Sigmoid colon (tissue), 7 donors: ENCODE measurements around the gene CTXN1. TPM values are rescaled to one million over a fixed set of nuclear protein-coding genes. Genes with fewer than 3 reads are reported as not detected.

ENCODE experiments used
- DNase-seq: peaks from one replicate; pipeline ENCODE4 v3.0.0-alpha.2; 2019
- H3K27ac ChIP-seq, 4 donors: fragments of 200-600 bp; sonication (generic); one replicate each; pipeline ENCODE4 v1.5.1; 2016 to 2019; ENCODE audit warnings: mild to moderate bottlenecking in 1 of 4
- H3K27me3 ChIP-seq, 3 donors: fragments of 200-600 bp; sonication (generic); one replicate each; pipeline ENCODE4 v1.5.1; 2019; ENCODE audit warnings: mild to moderate bottlenecking in 1 of 3
- H3K36me3 ChIP-seq, 4 donors: fragments of 200-600 bp; sonication (generic); one replicate each; pipeline ENCODE4 v1.5.1; 2016 to 2019
- H3K4me1 ChIP-seq, 4 donors: fragments of 200-600 bp; sonication (generic); one replicate each; pipeline ENCODE4 v1.5.1; 2017 to 2019
- H3K4me3 ChIP-seq, 4 donors: fragments of 200-600 bp; sonication (generic); one replicate each; pipeline ENCODE4 v1.5.1; 2017 to 2019; ENCODE audit warnings: mild to moderate bottlenecking in 2 of 4, moderate library complexity in 1 of 4
- H3K9me3 ChIP-seq, 4 donors: fragments of 200-600 bp in 3 of 4; sonication (generic) in 3 of 4; one replicate each; pipeline versions ENCODE4 v1.5.1 to v1.6.1; 2013 to 2019
- EP300 ChIP-seq, 4 donors: sonication (generic); formaldehyde crosslinking; IDR thresholded peaks; one replicate each; pipeline ENCODE4 v1.6.1; 2017; ENCODE audit warnings: antibody characterized with exemption in 4 of 4
- POLR2A ChIP-seq, 2 donors: fragments of 450-650 bp; IDR thresholded peaks; one replicate each; pipeline ENCODE4 v1.6.1; 2016; ENCODE audit warnings: antibody characterized with exemption in 2 of 2, mild to moderate bottlenecking in 2 of 2, moderate library complexity in 2 of 2
- POLR2AphosphoS5 ChIP-seq, 4 donors: sonication (generic); formaldehyde crosslinking; IDR thresholded peaks; one replicate each; pipeline ENCODE4 v1.6.1; 2017; ENCODE audit warnings: antibody characterized with exemption in 4 of 4
- WGBS, 2 donors: extraction: QIAGEN DNeasy Blood & Tissue Kit; methylation state at CpG; one replicate each; pipeline ENCODE4 v1.1.7; 2013; 5-methylcytosine and 5-hydroxymethylcytosine counted together
- intact Hi-C: fragments of 100-400 bp; cut with DNase I; formaldehyde crosslinking; loops from one replicate; pipeline ENCODE4 v1.15.1; 2023
- polyA plus RNA-seq, 3 donors: library from polyadenylated mRNA; stranded (reverse); fragments of 200-250 nt; gene quantifications; one replicate each; pipeline ENCODE4 v1.2.3, GENCODE V29; 2013
- total RNA-seq, 4 donors: library from RNA; depleted of rRNA; stranded (reverse); fragments of >200 nt; gene quantifications; one replicate each; pipeline ENCODE4 v1.1.0, GENCODE V29; 2016
- TF ChIP-seq, protein P1 (sequence below), 4 experiments: fragments of 450-650 bp in 3 of 4; fragments of 200-600 bp in 1 of 4; IDR thresholded peaks; one replicate each; pipeline ENCODE4 v1.5.1; 2016 to 2019; ENCODE audit warnings: antibody characterized with exemption in 4 of 4, mild to moderate bottlenecking in 3 of 4, moderate library complexity in 2 of 4
- donor health status: healthy with polysubstance abuse.
- donor health status: Bipolar disorder and iron deficiency.
- donor health status: healthy.

CTXN1 gene
- total and polyA plus RNA-seq, 7 donors: 0.60 to 92.2 (median 25.3) TPM

DNA sequence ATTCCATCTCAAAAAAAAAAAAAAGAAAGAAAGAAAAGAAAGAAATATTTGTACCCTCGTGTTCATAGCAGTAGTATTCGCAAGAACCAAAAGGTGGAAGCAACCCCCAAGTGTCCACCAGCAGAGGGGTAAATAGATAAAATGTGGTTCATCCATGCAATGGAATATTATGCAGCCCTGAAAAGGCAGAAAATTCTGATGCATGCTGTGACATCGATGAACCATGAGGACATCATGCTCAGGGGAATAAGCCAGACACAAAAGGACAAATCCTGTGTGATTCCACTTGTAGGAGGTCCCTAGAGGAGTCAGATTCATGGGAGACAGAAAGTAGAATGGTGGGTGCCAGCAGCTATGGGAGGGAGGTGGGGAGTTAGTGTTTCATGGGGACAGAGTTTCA, 44.0 kb downstream of the CTXN1 start:
- WGBS, 2 donors: 93 to 97% methylated on average over 3 of the region's 3 CpGs
- no peak for DNase-seq
- intact Hi-C loops: no loop called here
- H3K36me3 ChIP-seq: no peaks in the 10 kb centered on the region
- H3K27me3 ChIP-seq: no peaks in the 10 kb centered on the region
- H3K9me3 ChIP-seq: no peaks in the 10 kb centered on the region
- no peaks in the 10 kb centered on the region for H3K4me1 ChIP-seq
- no peak overlapping the region for H3K27ac ChIP-seq
- H3K4me3 ChIP-seq: no peak overlapping the region
- TF ChIP-seq POLR2AphosphoS5 (IDR thresholded peaks at IDR 0.05): no peak

DNA sequence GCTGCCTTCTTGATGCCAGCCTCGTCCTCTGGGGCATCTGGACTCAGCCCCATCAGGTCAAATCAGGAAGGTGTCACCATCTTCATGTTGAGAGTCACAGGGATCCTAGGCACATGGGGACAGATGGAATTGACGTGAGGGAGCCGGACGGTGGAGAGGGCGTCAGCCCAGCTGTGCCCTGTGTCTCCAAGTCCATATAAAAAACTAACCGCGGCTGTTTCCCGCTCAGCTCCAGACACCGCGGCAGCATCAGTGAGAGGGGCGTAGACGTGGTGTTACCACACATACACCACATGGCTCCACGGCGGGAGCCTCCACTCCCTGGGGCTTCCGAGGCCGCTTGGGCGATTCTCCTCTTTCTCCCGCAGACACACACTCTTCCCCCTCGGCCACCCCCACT, 46.1 kb downstream of the CTXN1 start:
- H3K4me1 ChIP-seq: no peaks in the 10 kb centered on the region
- intact Hi-C loops: no loop called here
- no peak overlapping the region for H3K4me3 ChIP-seq
- H3K27me3 ChIP-seq: peaks cover 0 to 15% (median 13%) of the 10 kb centered on the region in 3 donors
- TF ChIP-seq EP300 (IDR thresholded peaks at IDR 0.05) (no peak), POLR2AphosphoS5 (IDR thresholded peaks at IDR 0.05) (no peak), POLR2A (IDR thresholded peaks at IDR 0.05) (no peak)
- TF ChIP-seq, protein P1, sequence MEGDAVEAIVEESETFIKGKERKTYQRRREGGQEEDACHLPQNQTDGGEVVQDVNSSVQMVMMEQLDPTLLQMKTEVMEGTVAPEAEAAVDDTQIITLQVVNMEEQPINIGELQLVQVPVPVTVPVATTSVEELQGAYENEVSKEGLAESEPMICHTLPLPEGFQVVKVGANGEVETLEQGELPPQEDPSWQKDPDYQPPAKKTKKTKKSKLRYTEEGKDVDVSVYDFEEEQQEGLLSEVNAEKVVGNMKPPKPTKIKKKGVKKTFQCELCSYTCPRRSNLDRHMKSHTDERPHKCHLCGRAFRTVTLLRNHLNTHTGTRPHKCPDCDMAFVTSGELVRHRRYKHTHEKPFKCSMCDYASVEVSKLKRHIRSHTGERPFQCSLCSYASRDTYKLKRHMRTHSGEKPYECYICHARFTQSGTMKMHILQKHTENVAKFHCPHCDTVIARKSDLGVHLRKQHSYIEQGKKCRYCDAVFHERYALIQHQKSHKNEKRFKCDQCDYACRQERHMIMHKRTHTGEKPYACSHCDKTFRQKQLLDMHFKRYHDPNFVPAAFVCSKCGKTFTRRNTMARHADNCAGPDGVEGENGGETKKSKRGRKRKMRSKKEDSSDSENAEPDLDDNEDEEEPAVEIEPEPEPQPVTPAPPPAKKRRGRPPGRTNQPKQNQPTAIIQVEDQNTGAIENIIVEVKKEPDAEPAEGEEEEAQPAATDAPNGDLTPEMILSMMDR (IDR thresholded peaks at IDR 0.05): no peak
- no peak for DNase-seq
- WGBS, 2 donors: 82 to 89% methylated on average over 19 of the region's 19 CpGs
- H3K36me3 ChIP-seq: no peaks in the 10 kb centered on the region
- H3K9me3 ChIP-seq: no peaks in the 10 kb centered on the region
- H3K27ac ChIP-seq: no peak overlapping the region

DNA sequence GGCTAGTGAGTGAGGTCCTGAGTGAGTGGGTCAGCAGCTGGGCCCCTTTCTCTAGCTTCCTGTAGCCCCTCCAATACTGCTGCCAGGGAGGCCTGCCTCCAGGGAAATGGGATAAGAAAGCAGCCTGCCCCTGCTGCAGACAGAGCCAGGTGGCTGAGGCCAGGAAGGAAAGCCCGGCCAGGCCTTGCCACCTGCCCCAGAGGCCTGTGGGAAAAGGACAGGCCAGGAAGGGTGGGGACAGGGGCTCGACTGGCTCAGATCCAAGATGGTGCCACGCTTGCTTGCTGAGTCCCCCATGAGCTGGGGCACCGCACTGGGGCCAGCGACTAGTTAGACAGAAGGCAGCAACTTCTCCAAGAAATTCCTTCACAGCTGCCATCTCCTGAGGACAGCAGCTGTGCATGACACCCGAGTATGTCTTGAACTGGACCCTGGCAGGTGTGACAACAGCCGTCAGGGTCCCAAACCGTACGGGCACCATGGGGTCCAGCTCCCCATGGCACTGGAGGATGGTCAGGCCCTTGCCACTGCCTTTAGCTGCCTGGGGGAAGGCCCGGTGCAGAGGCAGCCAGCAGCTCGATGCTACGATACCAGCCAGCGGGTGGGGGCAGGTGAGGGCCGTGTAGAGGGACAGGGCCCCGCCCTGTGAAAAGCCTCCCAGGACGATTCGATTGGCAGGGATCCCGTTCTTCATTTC, 46.7 kb downstream of the CTXN1 start:
- DNase-seq: no peak
- Histone ChIP-seq H3K36me3 (no peaks in the 10 kb centered on the region), H3K4me3 (no peak overlapping the region), H3K4me1 (peaks cover 0 to 5% (median 5%) of the 10 kb centered on the region in 4 donors), H3K27ac (no peak overlapping the region), H3K9me3 (no peaks in the 10 kb centered on the region), H3K27me3 (peaks cover 4 to 21% (median 19%) of the 10 kb centered on the region in 3 donors)
- WGBS, 2 donors: 56 to 82% methylated on average over 18 of the region's 18 CpGs
- TF ChIP-seq POLR2AphosphoS5 (IDR thresholded peaks at IDR 0.05): no peak
- TF ChIP-seq, protein P1 (IDR thresholded peaks at IDR 0.05): no peak
- no peak for TF ChIP-seq POLR2A (IDR thresholded peaks at IDR 0.05)
- TF ChIP-seq EP300 (IDR thresholded peaks at IDR 0.05): no peak
- intact Hi-C loops: no loop called here

DNA sequence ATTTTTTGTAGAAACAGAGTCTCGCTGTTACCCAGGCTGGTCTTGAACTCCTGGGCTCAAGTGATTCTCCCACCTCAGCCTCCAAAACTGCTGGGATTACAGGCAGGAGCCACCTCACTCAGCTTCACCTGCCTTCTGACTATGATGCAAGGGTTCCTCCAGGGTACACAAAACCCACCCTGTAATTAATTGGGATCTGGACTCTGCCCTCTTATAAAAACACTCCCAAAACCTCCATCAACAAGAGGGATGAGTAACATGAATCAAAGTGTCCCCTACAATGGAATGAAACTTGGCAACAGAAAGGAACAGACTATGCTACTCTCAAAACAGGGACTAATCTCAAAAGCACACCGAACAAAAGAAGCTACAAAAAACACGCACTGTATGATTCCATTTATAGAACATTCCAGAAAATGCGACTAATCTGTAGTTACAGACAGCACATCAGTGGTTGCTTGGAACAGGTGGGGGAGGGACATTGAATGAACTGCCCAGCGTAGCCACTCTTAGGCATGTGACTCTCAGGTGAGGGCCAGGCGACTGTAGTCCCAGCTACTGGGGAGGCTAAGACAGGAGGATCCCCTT, 48.6 kb downstream of the CTXN1 start:
- Histone ChIP-seq H3K4me1 (peaks cover 0 to 18% (median 16%) of the 10 kb centered on the region in 4 donors), H3K9me3 (no peaks in the 10 kb centered on the region), H3K27me3 (peaks cover 23 to 40% (median 38%) of the 10 kb centered on the region in 3 donors), H3K27ac (no peak overlapping the region), H3K36me3 (no peaks in the 10 kb centered on the region), H3K4me3 (no peak overlapping the region)
- intact Hi-C loops: no loop called here
- 79 to 87% methylated on average over 6 of the region's 6 CpGs for WGBS, 2 donors
- no peak for DNase-seq
- TF ChIP-seq, protein P1 (IDR thresholded peaks at IDR 0.05): no peak
- no peak for TF ChIP-seq POLR2AphosphoS5 (IDR thresholded peaks at IDR 0.05)
- TF ChIP-seq POLR2A (IDR thresholded peaks at IDR 0.05): no peak
- no peak for TF ChIP-seq EP300 (IDR thresholded peaks at IDR 0.05)

DNA sequence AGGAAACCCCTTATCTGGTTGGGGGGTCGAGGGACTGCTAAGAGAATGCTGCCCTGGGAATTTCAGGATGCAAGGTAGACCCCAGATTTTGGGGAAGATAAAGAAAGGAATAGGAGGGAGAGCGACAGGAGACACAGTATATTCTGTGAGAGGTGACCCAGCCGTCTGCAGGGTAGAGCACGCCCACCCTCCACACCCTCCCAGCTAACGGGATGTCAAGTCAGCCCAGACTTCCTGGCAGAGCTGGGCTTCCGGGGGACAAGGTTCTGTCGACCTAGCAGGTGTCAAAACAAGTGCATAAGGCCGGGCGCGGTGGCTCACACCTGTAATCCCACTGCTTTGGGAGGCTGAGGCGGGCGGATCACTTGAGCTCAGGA, 51.0 kb downstream of the CTXN1 start:
- H3K27me3 ChIP-seq: peaks cover 25 to 45% (median 43%) of the 10 kb centered on the region in 3 donors
- TF ChIP-seq EP300 (IDR thresholded peaks at IDR 0.05): no peak
- TF ChIP-seq, protein P1 (IDR thresholded peaks at IDR 0.05): no peak
- no peak for TF ChIP-seq POLR2AphosphoS5 (IDR thresholded peaks at IDR 0.05)
- TF ChIP-seq POLR2A (IDR thresholded peaks at IDR 0.05): no peak

More for the DNA sequence above, 51.0 kb downstream of the CTXN1 start:
- H3K9me3 ChIP-seq: no peaks in the 10 kb centered on the region
- 26 to 32% methylated on average over 12 of the region's 12 CpGs for WGBS, 2 donors
- peak overlapping the region in 1 of 4 donors; percentile 31 for H3K4me3 ChIP-seq
- intact Hi-C loops: no loop called here
- no peak overlapping the region for H3K27ac ChIP-seq
- H3K4me1 ChIP-seq: peaks cover 0 to 38% (median 30%) of the 10 kb centered on the region in 4 donors
- no peaks in the 10 kb centered on the region for H3K36me3 ChIP-seq
- no peak for DNase-seq
